ENCODE results near the gene RASGEF1C. TPM values are rescaled to one million over a fixed set of nuclear protein-coding genes. Genes with fewer than 3 reads are reported as not detected.

RASGEF1C gene
- total and polyA plus RNA-seq, 10 of the 15 experiments (the other 5 are each of a cell fraction or from before 2014, with no cell fraction given), result not detected

- TF ChIP-seq RB1 (IDR thresholded peaks at IDR 0.05; ENCODE audit: borderline replicate concordance) (no peak), MYC (IDR thresholded peaks at IDR 0.05; ENCODE audit: insufficient read depth, insufficient read length, insufficient replicate concordance, low read length, severe bottlenecking) (no peak), FOS (IDR thresholded peaks at IDR 0.05; ENCODE audit: borderline replicate concordance, extremely low read depth, insufficient read length) (no peak), CREB1 (IDR thresholded peaks at IDR 0.05; ENCODE audit: low read depth) (no peak), IRF5 (IDR thresholded peaks at IDR 0.05; ENCODE audit: borderline replicate concordance) (no peak)
Measured at GRCh38 chr5:180098526-180098925, 110.5 kb downstream of the RASGEF1C start (continued).

- CTCF ChIA-PET, result no interaction called here
- 62% methylated on average over 5 of the region's 5 CpGs for WGBS (ENCODE audit: insufficient coverage, insufficient replicate concordance, low lambda C conversion rate, missing lambda C conversion rate)
- no peak for TF ChIP-seq BCLAF1 (IDR thresholded peaks at IDR 0.05)
- no peak for TF ChIP-seq POLR2AphosphoS5 (IDR thresholded peaks at IDR 0.05; ENCODE audit: low read length)
- TF ChIP-seq RELB (IDR thresholded peaks at IDR 0.05; ENCODE audit: low read depth), result no peak
- TF ChIP-seq MYC (IDR thresholded peaks at IDR 0.05; ENCODE audit: insufficient read depth, insufficient read length, insufficient replicate concordance, low read length, severe bottlenecking), result no peak
- no peak for TF ChIP-seq NKRF (conservative IDR thresholded peaks at IDR 0.05)
- TF ChIP-seq LARP7 (IDR thresholded peaks at IDR 0.05), result no peak
- TF ChIP-seq MEF2B (IDR thresholded peaks at IDR 0.05; ENCODE audit: partially characterized antibody, poor library complexity, severe bottlenecking), result no peak
- no peak for TF ChIP-seq GATAD2B (conservative IDR thresholded peaks at IDR 0.05; ENCODE audit: low read depth)
Measured at GRCh38 chr5:180097926-180098325, 111.1 kb downstream of the RASGEF1C start.

More at GRCh38 chr5:180097926-180098325, 111.1 kb downstream of the RASGEF1C start:
- no peaks in the 10 kb centered on the region for H3K9me3 ChIP-seq (replicated peaks; ENCODE audit: control insufficient read depth, insufficient read depth, low read length)
- no peak overlapping the region for H3K9ac ChIP-seq (ENCODE audit: control insufficient read depth, insufficient read depth, low read length)
- no peak for DNase-seq (ENCODE audit: low read depth, low spot score)
- H3K36me3 ChIP-seq (ENCODE audit: control insufficient read depth in 2 of 2, insufficient read depth in 2 of 2, low read length in 1 of 2), result no peaks in the 10 kb centered on the region
- no peak overlapping the region for H3K4me2 ChIP-seq (ENCODE audit: control insufficient read depth, insufficient read depth)
- no peaks in the 10 kb centered on the region for H3K27me3 ChIP-seq (replicated peaks in 1 of 2; ENCODE audit: control insufficient read depth in 2 of 2, insufficient read depth in 2 of 2, low read length in 1 of 2)
- intact Hi-C loops (cut with micrococcal nuclease; ENCODE audit: unreplicated experiment), result no loop called here
- H2AFZ ChIP-seq (ENCODE audit: control insufficient read depth, low read depth, low read length), result no peak overlapping the region
- POLR2A ChIA-PET, result no interaction called here
- H3K27ac ChIP-seq (ENCODE audit: control insufficient read depth, insufficient read depth), result no peak overlapping the region
- no peaks in the 10 kb centered on the region for H3K79me2 ChIP-seq (ENCODE audit: control insufficient read depth, insufficient read depth, low read length)
- H3K4me1 ChIP-seq (ENCODE audit: control insufficient read depth, insufficient read depth, low read length), result no peaks in the 10 kb centered on the region
- SMC1A ChIA-PET (ENCODE audit: uncharacterized antibody, unreplicated experiment), result no interaction called here
- no peaks in the 10 kb centered on the region for H4K20me1 ChIP-seq (ENCODE audit: control insufficient read depth, insufficient read depth)
- in situ Hi-C loops (cut with MboI), result loop anchor here (25.0 kb wide), 1 partner anchor 311 kb away; the partner anchor contains the start of gene LTC4S
- no peak for ATAC-seq
- no peak for FAIRE-seq
- BruUV-seq (replicated peaks), result no TSS peak
- no peak overlapping the region for H3K4me3 ChIP-seq
- RAD21 ChIA-PET (ENCODE audit: unreplicated experiment), result no interaction called here

Data from GM12878 (cell line).